Lower leg skin (tissue), 3 donors: ENCODE results near the gene SHISA4.

Source experiments
- CTCF ChIP-seq, 3 donors: fragments of 450-650 bp; IDR thresholded peaks; one replicate each; pipeline ENCODE4 v1.5.1; 2016; ENCODE audit warnings: antibody characterized with exemption in 3 of 3, mild to moderate bottlenecking in 3 of 3, moderate library complexity in 2 of 3
- POLR2A ChIP-seq, 2 donors: fragments of 450-650 bp; IDR thresholded peaks; one replicate each; pipeline ENCODE4 v1.6.1; 2016 to 2017; ENCODE audit warnings: antibody characterized with exemption in 2 of 2, mild to moderate bottlenecking in 1 of 2, moderate library complexity in 1 of 2

GRCh38 chr1:201885531-201886075 lies 3.1 kb upstream of the SHISA4 start:
- TF ChIP-seq POLR2A (IDR thresholded peaks at IDR 0.05) (no peak), CTCF (IDR thresholded peaks at IDR 0.05) (no peak)
